Thymus (tissue), 11 donors: ENCODE data around the gene IPO13. TPM values are rescaled to one million over a fixed set of nuclear protein-coding genes. Genes with fewer than 3 reads are reported as not detected.

ENCODE experiments used
- DNase-seq, 9 donors: peaks; one replicate each; pipeline ENCODE4 v3.0.0-alpha.2; 2013; ENCODE audit warnings: low spot score in 9 of 9, low read depth in 6 of 9, missing footprints in 1 of 9
- H3K27ac ChIP-seq, 2 donors: one replicate each; pipeline ENCODE4 v1.5.1; 2013; ENCODE audit warnings: control low read depth in 1 of 2, low read depth in 1 of 2, low read length in 1 of 2, mild to moderate bottlenecking in 1 of 2, moderate library complexity in 1 of 2
- H3K27me3 ChIP-seq, 2 donors: one replicate each; pipeline ENCODE4 v1.5.1; 2013; ENCODE audit warnings: low read length in 1 of 2; ENCODE audit not compliant: control insufficient read depth in 2 of 2, insufficient read depth in 1 of 2
- H3K36me3 ChIP-seq, 2 donors: one replicate each; pipeline ENCODE4 v1.5.1; 2013; ENCODE audit warnings: low read length in 1 of 2, mild to moderate bottlenecking in 1 of 2, moderate library complexity in 1 of 2; ENCODE audit not compliant: control insufficient read depth in 2 of 2, insufficient read depth in 2 of 2
- H3K4me1 ChIP-seq, 2 donors: one replicate each; pipeline ENCODE4 v1.5.1; 2013; ENCODE audit warnings: low read length in 2 of 2; ENCODE audit not compliant: control insufficient read depth in 2 of 2, insufficient read depth in 2 of 2
- H3K4me3 ChIP-seq, 2 donors: one replicate each; pipeline ENCODE4 v1.5.1; 2013; ENCODE audit warnings: low read length in 2 of 2, control low read depth in 1 of 2, mild to moderate bottlenecking in 1 of 2
- H3K9me3 ChIP-seq, 2 donors: one replicate each; pipeline ENCODE4 v1.5.1; 2013; ENCODE audit warnings: low read length in 1 of 2, mild to moderate bottlenecking in 1 of 2; ENCODE audit not compliant: control insufficient read depth in 2 of 2, insufficient read depth in 1 of 2
- WGBS: extraction: QIAGEN DNeasy Blood & Tissue Kit; methylation state at CpG from one replicate; pipeline ENCODE4 v1.1.7; 2013; 5-methylcytosine and 5-hydroxymethylcytosine counted together
- polyA plus RNA-seq: library from polyadenylated mRNA; stranded (reverse); fragments of 200-250 nt; gene quantifications from one replicate; pipeline ENCODE4 v1.2.3, GENCODE V29; 2013
- total RNA-seq: library from RNA; stranded (reverse); fragments of 120-200 nt; gene quantifications from one replicate; pipeline ENCODE4 v1.2.4, GENCODE V29; 2013
- donor health status: healthy.

Gene IPO13
- total and polyA plus RNA-seq, 2 donors: 10.5 to 26.1 TPM

GRCh38 chr1:43990271-43991199 is 43.8 kb downstream of the IPO13 start:
- Histone ChIP-seq H3K36me3 (no peaks in the 10 kb centered on the region), H3K4me3 (peak overlapping the region; percentile 62 to 73), H3K27ac (no peak overlapping the region), H3K27me3 (peaks cover 0 to 8% of the 10 kb centered on the region in 2 donors), H3K9me3 (no peaks in the 10 kb centered on the region), H3K4me1 (peaks cover 7 to 18% of the 10 kb centered on the region in 2 donors)
- WGBS: 83% methylated on average over 19 of the region's 19 CpGs
- no peak for DNase-seq

GRCh38 chr1:43991200-43991475 is 44.4 kb downstream of the IPO13 start:
- Histone ChIP-seq H3K4me3 (peak overlapping the region; percentile 62 to 73), H3K9me3 (no peaks in the 10 kb centered on the region), H3K4me1 (peaks cover 7 to 18% of the 10 kb centered on the region in 2 donors), H3K27me3 (peaks cover 0 to 8% of the 10 kb centered on the region in 2 donors), H3K27ac (peak overlapping the region in 1 of 2 donors; percentile 4), H3K36me3 (no peaks in the 10 kb centered on the region)
- 3% methylated on average over 10 of the region's 10 CpGs for WGBS
- DNase-seq: no peak

- no peaks in the 10 kb centered on the region for H3K36me3 ChIP-seq
- H3K4me3 ChIP-seq: peak within 1 kb of the TSS; percentile 62 to 73
- DNase-seq: peak in 6 of 9 donors; percentile 34 to 63 (median 49)
- H3K9me3 ChIP-seq: no peaks in the 10 kb centered on the region
- H3K27ac ChIP-seq: peak within 1 kb of the TSS in 1 of 2 donors; percentile 33
- 1% methylated on average over 66 of the region's 66 CpGs for WGBS
- H3K27me3 ChIP-seq: peaks cover 0 to 8% of the 10 kb centered on the region in 2 donors
- peaks cover 7 to 18% of the 10 kb centered on the region in 2 donors for H3K4me1 ChIP-seq
Observed at GRCh38 chr1:43991476-43992231, 44.9 kb downstream of the IPO13 start, which contains the start of gene CCDC24. CCDC24 (plus strand) TSS chr1:43991599; CDS start chr1:43991879, 280 bp downstream.

- H3K27me3 ChIP-seq: peaks cover 0 to 8% of the 10 kb centered on the region in 2 donors
- no peak overlapping the region for H3K27ac ChIP-seq
- H3K4me3 ChIP-seq: peak overlapping the region; percentile 62 to 73
- WGBS: 17% methylated on average over 11 of the region's 11 CpGs
- no peaks in the 10 kb centered on the region for H3K9me3 ChIP-seq
- H3K36me3 ChIP-seq: no peaks in the 10 kb centered on the region
- peaks cover 7 to 18% of the 10 kb centered on the region in 2 donors for H3K4me1 ChIP-seq
- DNase-seq: no peak
Observed at GRCh38 chr1:43992232-43992995, 45.7 kb downstream of the IPO13 start.

GRCh38 chr1:43993206-43993914 is 46.6 kb downstream of the IPO13 start:
- Histone ChIP-seq H3K27ac (no peak overlapping the region), H3K4me1 (peaks cover 7 to 18% of the 10 kb centered on the region in 2 donors), H3K4me3 (no peak overlapping the region), H3K27me3 (peaks cover 0 to 8% of the 10 kb centered on the region in 2 donors), H3K9me3 (no peaks in the 10 kb centered on the region), H3K36me3 (no peaks in the 10 kb centered on the region)
- 97% methylated on average over 9 of the region's 9 CpGs for WGBS
- no peak for DNase-seq

- no peak for DNase-seq
- peaks cover 0 to 8% of the 10 kb centered on the region in 2 donors for H3K27me3 ChIP-seq
- 93% methylated on average over 7 of the region's 7 CpGs for WGBS
- H3K36me3 ChIP-seq: no peaks in the 10 kb centered on the region
- no peak overlapping the region for H3K27ac ChIP-seq
- H3K4me3 ChIP-seq: no peak overlapping the region
- H3K9me3 ChIP-seq: no peaks in the 10 kb centered on the region
- peaks cover 7 to 18% of the 10 kb centered on the region in 2 donors for H3K4me1 ChIP-seq
Observed at GRCh38 chr1:43994071-43994470, 47.3 kb downstream of the IPO13 start.

GRCh38 chr1:43994794-43995790 is 48.3 kb downstream of the IPO13 start:
- H3K9me3 ChIP-seq: no peaks in the 10 kb centered on the region
- no peak for DNase-seq
- peaks cover 0 to 8% of the 10 kb centered on the region in 2 donors for H3K27me3 ChIP-seq
- WGBS: 89% methylated on average over 15 of the region's 15 CpGs
- H3K4me3 ChIP-seq: no peak overlapping the region
- no peak overlapping the region for H3K27ac ChIP-seq
- peaks cover 7 to 18% of the 10 kb centered on the region in 2 donors for H3K4me1 ChIP-seq
- no peaks in the 10 kb centered on the region for H3K36me3 ChIP-seq
